GM18861 (cell line): ENCODE measurements around the gene PSORS1C2.
"Not testable (repeated sequence)": the region's sequence is repeated elsewhere in the genome, so short reads cannot be mapped to it uniquely, and the experiment has no call there.

Experiments
- ATAC-seq: cut with Tn5 transposase; IDR thresholded peaks from one replicate; pipeline ENCODE4 v1.9.1; 2021; ENCODE audit not compliant: unreplicated experiment

The PSORS1C2 gene

DNA sequence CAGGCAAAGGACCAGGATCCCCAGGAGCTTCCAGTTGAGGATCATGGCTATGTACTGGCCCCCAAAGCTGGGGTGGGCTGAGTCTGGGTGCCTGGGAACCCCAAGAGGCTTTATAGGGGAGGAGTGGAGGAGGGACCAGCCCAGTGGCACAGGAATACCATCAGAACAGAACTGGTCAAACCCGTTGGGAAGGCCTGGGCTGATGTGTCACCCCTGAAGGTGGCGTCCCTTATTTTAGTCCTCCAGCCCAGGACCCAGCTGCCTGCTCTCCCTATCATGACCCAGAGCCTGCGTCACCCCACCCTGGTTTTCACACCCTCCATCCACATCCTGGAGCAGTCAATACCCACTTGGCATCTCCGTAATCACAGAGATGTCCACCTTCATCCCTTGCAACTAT is at the start of gene PSORS1C2:
PSORS1C2 (minus strand) TSS at position 85 of the 400 bp plus-strand sequence; CDS start at position 45, 40 bp downstream.
- no peak for ATAC-seq

DNA sequence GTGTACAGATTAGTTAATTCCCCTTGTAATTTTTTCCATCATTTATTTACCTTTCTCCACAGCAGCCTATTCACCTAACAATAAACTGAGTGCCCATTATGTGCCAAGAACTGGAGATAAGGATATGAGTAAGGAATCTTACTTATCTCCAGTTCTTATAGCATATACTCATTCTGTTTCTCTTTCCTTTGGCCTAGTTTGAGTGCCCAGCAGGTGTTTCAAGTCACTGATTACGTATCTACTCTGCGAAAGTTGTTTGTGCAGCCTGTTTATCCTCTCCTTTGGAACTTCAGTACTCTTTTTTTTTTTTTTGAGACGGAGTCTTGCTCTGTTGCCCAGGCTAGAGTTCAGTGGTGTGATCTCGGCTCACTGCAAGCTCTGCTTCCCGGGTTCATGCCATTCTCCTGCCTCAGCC is 48.9 kb upstream of the PSORS1C2 start:
- no peak for ATAC-seq

DNA sequence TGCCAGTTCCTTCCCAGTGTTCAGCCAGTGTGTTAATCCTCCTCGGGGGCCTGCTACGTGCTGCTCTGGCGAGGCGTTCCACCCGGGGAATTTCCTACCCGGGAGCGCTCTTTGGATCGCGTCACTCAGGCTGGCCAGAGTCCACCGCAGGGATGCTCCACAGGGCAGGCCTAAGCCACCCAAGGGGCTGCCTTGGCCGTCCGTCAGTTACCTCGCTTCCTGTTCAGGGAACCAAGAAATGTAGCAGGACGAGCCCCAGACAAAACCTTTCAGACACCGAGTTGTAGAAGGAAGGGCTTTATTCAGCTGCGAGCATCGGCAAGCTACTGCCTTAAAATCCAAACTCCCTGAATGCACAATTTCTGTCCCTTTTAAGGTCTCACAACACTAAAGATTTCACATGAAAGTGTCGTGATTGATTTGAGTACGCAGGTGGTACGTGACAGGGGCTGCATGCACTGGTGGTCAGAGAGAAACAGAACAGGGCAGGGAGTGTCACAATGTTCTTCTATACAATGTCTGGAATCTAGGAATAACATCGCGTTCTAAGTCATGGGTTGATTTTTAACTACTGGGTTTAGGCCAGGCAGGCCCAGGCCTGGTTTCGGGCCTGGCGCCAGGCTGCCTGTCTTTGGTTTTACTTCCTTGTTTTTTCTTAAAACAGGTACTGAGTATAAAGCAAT is 47.3 kb upstream of the PSORS1C2 start:
- ATAC-seq = no peak

DNA sequence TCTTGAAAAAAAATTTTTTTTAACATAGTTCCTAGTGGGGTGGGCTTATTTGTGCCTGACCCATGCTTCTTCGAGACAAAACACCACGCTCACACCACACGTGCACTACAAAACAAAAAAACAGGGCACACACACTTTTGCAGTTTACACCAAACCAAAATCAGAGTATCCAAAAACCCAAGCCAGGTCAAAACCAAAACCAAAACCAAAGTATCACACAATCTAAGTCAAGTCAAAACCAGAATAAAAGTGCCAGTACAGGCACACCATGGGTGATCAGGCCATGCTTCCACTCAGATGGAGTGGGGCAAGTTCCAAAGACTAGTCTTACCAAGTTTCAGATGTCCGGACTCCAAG is 46.8 kb upstream of the PSORS1C2 start:
- not testable (repeated sequence) for ATAC-seq

DNA sequence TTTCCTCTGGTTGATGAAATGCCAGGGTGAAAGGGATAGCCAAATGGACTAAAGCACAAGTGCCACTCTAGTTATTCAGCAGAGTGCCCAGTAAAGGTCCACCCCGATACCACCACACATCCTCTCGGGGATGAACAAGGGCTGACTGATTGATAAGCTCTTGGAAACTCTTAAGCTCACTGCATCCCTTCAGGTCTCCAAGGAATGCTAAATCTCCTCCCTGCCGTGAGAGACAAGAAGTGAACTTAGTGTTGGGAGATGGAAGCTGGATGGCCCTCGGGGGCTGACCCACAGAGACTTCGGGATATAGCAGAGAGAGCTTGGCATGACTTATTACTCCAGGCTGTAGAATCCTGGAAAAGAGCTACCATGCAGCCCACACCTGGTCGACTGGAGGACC is 45.0 kb upstream of the PSORS1C2 start:
- ATAC-seq = not testable (repeated sequence)

DNA sequence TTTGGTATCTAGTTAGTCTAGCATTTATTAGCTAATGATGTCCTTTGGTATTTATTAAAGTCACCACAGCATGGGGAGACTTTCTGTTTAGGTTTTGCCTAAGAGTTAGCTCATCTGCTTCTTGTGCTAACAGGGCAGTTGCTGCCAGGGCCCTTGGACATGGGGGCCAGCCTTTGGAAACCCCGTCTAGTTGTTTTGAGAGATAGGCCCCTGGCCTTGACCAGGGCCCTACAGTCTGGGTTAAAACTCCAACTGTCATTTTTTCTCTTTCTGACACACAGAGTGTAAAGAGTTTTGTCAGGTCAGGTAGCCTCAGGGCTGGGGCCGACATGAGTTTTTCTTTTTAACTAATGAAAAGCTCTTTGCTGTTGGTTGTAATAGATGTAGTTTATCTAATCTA is 44.4 kb upstream of the PSORS1C2 start:
- not testable (repeated sequence) for ATAC-seq

DNA sequence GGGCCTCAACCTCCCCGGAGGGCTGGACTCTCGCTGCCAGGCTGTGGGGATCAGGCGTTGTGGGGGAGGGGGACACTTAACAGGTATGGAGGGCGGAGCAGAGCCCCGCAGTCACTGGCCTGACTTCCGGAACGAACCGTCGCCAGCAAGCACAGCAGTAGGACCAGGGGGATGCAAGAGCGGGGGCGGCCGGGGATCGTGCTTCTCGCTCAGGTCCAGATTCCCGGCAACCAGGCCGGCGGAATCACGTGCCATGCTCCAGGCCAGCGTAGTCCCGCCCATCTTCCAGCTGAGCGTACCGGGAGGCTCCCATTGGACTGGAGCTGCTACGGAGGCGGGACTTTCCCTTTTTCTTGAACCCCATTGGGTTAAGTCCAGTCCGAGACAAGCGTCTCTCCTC is 41.6 kb upstream of the PSORS1C2 start:
- ATAC-seq = no peak

DNA sequence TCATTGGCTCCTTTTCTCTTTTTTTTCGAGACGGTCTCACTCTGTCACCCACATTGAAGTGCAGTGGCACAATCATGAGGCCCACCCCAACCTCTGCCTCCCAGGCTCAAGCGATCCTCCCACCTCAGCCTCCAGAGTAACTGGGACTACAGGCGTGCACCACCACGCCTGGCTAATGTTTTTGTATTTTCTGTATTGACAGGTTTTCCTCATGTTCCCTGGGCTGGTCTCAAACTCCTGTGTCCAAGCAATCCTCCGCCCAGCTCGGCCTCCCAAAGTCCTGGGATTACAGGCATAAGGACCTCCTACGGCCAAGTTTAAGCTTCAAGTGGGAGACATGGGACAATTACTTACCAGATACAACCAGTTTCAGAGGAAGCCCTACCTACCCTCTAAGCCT is 41.0 kb upstream of the PSORS1C2 start:
- ATAC-seq = no peak

DNA sequence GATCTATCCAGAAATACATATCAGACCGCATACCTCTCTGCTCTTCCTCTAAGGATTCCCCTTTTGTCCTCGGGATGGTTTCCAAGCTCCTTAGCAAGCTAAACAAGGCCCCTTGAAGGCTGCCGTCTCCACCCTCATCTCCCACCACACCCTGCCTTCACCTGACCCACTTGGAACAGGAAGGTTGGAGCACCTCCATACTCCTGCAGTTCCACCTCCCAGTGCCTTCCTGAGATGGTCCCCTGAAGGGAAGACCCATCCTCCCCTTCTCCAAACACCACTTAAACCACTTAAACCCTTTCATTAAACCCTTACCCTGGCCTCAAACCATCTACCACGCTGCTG is 40.1 kb upstream of the PSORS1C2 start:
- ATAC-seq = no peak

DNA sequence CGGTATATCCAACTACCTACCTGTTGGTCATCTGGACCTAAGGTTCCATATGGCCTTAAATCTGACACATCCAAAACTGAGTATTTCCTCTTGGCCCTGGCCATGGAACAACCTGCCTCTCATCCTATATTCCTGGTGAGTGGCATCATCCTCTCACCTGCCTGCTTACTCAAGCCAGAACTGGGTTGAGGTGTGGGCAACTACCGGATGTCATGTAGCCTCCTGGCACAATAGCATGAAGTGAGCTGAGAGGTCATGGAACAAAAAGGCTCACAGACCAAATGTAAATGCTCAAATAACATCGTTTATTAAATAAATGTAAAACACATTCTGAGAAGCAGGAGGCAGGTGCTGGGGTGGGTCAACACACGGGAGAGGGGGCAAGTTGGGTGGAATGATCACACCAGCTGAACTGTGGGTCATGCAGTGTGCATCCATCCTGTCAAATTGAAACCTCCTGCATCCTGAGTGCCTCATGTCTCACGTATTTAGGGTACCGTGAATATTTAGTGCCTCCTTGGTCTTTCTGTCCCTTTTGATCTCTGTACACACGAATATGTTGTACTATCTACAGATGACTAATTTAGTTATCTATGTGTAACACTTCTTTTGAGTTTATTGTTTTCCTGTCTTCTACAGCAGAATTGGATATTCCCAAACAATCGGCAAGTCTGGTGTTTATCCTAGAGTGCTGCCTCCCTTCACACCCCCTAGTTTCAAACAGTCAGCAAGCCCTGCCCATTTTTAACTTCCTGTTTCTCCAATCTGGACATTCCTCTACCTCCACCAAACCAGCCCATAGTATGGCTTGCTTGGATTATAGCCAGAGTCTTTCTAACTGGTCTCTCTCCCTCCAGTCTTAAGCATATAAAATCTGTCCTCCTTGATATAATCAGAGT is 39.5 kb upstream of the PSORS1C2 start:
- no peak for ATAC-seq

DNA sequence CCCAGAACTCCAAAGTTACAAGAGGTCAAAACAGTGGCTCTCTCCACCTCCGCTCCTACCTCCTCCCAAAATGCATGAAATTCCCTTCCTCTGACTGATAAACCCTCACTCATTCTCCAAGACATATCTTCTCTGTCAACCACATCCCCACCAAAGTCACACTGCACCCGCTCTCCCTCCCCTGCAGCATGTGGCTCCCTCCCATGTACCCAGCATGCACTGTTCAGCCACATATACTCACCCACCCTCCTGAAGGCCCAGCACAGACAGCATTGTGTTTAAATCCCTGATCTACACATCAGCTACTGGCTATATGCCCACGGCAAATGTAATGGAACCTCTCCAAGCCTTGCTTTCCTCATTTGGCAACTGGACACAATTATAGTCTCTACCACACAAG is 37.1 kb upstream of the PSORS1C2 start:
- ATAC-seq = no peak

DNA sequence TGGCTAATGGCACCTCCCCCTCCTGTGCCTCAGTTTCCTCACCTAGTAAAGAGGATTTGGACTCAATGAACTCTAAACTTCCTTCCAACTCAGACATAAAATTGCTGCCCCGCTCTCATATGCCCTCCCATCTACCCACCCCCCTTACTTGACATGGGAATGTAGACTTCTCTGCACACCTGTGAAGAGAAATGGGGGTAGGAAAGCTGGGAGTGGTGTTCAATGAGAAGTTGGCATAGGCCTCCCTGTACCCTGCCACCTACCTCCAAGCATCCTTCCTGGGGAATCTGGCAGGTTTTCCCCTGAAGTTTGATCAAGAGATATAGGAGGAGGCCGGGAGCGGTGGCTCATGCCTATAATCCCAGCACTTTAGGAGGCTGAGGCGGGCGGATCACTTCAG is 35.5 kb upstream of the PSORS1C2 start:
- no peak for ATAC-seq

DNA sequence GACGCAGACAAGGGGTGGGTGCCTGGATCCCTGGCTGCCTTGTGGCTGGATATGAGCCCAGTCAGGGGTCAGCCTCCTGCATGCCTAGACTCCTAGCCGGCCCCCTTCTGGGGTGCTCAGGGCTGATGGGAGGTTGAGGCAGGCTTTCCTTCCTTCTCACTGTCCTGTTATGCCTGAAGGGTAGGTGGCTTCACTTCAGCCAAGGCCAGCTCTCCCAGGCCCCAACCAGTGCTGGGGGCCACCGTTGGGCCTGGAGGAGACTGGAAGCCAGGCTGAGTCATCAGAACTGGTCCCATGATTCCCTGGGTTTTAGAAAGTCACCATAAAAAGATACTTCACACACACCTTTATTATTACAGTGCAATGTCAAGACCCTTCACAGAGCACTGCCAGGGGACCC is 34.5 kb upstream of the PSORS1C2 start:
- ATAC-seq = no peak

DNA sequence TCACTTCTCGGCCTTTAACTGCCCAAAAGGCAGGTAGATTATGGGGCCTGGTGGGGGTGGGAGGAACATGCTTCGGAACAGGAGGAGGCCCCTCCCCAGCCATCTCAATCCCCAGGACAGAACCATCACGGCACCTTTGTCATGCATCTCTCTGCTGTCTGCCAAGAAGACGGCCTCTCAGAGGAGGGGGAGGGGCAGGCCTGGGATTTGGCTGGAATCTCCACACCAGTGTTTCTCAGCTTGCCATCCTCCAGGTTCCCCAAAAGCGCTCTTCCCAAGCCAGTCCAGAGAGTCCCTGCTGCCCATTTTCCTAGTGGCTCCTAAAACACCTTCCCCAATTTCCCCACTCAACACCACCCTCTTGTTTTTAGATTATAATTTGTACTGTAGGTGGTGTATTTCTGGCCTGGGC is 34.1 kb upstream of the PSORS1C2 start:
- no peak for ATAC-seq

DNA sequence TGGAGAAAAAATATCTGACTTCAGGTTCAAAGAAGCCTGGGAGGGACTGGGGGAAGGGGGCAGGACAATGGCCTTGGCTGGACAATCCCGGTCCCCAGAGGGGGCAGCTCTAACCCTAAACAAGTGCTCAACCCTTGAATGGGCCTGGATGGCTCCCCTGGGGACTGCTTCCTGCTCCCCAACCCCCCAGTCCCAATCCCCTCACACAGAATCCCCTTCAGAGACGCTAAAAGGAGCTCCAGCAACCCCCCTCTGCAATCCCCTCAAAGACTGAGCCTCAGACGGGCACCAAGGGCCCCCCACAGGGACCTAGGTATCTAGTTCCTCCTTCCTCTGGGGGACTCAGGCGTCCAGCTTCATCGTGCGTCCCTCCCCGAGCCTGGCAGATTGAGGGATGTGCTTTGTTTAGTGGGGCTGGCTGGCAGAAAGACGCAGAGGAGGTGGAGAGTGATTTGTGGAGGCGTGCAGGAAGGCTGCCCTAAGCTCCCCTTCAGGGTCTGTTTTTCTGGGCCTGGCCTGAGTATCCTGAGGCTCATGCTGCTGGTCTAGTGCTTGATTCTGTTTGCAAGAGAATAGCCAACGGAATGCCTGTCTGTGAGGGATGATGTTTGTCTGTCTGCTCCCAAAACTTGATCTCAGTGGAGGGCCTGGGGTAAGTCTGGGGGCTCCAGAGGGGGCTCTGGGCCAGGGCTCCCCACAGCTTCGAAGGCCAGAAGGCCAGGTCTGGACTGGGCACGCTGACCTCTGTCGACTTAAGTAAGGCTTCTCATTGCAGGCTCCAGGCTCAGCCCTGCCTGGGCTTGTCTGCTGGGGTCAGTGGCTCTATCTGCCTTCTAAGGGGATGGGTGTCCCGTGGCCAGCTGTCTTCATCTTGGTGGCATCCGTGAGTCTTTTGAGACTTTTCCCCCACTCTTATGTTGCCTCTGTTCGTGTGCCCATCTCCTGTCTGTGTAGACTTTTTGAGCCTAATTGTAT is 33.4 kb upstream of the PSORS1C2 start:
- no peak for ATAC-seq

DNA sequence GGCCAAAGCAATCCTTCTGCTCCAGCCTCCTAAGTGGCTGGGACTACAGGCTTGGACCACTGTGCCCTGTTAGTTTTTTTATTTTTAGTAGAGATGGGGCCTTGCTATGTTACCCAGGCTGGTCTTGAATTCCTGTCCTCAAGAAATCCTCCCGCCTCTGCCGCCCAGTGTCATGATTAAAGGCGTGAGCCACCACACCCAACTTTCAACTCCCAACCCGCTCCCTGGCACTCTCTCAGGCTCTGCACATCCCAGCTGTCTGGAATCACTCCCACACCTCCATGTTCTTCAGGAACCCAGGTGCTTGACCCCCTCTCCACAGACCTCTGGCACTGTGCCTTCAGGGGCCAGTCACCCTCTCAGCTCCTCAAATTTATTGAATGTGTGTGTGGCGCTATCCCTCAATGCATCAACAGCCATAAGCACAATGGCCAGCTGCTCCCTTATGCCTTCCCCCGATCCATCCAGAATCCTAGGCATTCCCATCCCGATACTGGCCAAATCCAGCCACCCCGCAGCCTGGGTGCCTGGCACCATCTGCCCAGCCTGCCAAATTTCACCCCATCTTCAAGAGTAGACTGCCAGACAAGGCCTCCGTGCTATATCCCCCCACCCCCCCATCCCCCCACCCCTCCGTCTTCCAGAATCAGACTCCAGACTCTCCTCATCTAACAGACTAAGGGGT is 32.3 kb upstream of the PSORS1C2 start:
- ATAC-seq = no peak

DNA sequence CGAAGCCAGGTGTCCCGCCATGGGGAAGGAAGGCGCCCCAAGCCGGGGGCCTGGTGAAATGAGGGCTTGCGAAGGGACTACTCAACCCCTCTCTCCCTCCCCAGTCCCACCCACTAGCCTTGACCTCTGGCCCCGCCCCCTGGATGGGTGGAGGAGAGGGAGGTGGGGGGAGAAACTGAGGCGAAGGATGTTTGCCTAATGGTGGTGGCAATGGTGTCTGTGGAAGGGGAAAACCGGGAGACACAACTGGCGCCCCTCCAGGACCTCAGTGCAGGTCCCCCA is 31.7 kb upstream of the PSORS1C2 start, which contains the start of gene POU5F1:
POU5F1 (minus strand) TSS at position 83 of the 282 bp plus-strand sequence; CDS start at position 21, 62 bp downstream.
- ATAC-seq = no peak

DNA sequence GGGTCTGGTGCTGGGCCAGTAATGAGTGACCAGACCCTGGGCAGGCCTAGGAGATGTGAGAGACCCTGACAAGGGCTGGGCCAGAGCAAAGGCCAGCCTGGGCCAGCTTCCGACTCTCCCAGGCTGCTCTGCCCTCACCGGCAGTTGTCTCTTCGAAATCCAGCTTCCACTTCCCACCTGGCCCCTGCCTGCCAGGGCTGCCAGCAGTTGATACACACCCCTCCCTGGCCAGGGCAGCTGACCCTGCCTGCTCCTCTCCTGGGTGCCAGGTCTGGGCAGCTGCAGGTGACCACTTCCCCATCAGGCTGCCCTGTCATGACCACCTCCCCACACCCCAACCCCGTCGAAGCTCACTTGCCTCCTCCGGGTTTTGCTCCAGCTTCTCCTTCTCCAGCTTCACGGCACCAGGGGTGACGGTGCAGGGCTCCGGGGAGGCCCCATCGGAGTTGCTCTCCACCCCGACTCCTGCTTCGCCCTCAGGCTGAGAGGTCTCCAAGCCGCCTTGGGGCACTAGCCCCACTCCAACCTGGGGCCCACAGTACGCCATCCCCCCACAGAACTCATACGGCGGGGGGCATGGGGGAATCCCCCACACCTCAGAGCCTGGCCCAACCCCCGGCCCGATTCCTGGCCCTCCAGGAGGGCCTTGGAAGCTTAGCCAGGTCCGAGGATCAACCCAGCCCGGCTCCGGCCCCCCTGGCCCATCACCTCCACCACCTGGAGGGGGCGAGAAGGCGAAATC is 31.2 kb upstream of the PSORS1C2 start:
- ATAC-seq = not testable (repeated sequence)

DNA sequence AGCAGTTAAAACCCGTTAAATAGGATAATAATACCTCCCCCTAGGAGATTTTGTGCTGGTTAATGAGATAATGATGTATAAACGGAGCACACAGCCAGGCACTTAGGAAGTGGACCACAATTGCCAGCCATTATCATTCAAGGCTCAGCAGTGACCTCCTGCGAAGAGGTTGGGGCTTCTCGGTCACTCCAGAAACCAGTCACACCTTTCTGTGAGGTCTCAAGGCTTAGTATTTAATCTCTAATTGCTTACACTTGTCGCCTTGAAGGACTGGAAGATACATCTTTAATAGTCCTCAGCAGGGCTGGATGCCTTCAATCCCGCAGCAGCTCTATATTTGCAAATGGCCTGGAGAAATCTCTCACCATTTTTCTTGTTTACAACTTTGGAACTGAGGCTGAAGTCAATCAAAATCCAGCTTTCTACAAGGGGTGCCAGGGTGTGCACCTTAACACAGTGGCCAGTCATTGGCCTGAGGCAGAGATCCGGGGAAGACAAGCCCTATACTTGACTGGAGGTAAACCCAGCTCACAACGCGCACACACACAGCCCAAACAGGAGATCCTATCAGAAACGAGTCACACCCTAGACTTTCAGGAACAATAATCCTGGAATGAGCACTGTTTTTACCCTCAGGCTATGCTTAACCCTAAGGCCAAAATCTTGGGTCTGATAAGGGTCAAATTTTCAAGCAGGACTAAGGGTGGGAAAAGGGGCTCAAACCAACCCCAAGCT is 30.4 kb upstream of the PSORS1C2 start:
- no peak for ATAC-seq
